Liver (tissue), 3 donors: ENCODE measurements around the gene MMP23B.
"Not testable (repeated sequence)": the region's sequence is repeated elsewhere in the genome, so short reads cannot be mapped to it uniquely, and the experiment has no call there.

Experiments
- ATF3 ChIP-seq: IDR thresholded peaks from 2 replicates; pipeline ENCODE4 v1.6.1; 2016; ENCODE audit warnings: antibody characterized with exemption
- CTCF ChIP-seq: fragments of 150-350 bp; IDR thresholded peaks from 2 replicates; pipeline ENCODE4 v1.5.1; 2017; ENCODE audit warnings: improper control_type of control experiment, low read depth, low read length; ENCODE audit not compliant: missing input control
- GABPA ChIP-seq, 2 donors: IDR thresholded peaks in 1 of 2; conservative IDR thresholded peaks in 1 of 2; 2 replicates each; pipeline ENCODE4 v1.6.1; 2016; ENCODE audit warnings: antibody characterized with exemption in 2 of 2, mild to moderate bottlenecking in 1 of 2, moderate library complexity in 1 of 2
- RXRA ChIP-seq, 2 donors: IDR thresholded peaks; 2 replicates each; pipeline ENCODE4 v1.6.1; 2017 to 2018; ENCODE audit warnings: antibody characterized with exemption in 2 of 2, mild to moderate bottlenecking in 1 of 2
- YY1 ChIP-seq: IDR thresholded peaks from 2 replicates; pipeline ENCODE4 v1.6.1; 2016; ENCODE audit warnings: antibody characterized with exemption, mild to moderate bottlenecking
- donor health status: healthy.
- donor health status: healthy.

- not testable (repeated sequence) for TF ChIP-seq YY1; GABPA (IDR thresholded peaks at IDR 0.05 in 1 of 2, conservative IDR thresholded peaks at IDR 0.05 in 1 of 2); CTCF; ATF3; RXRA (IDR thresholded peaks at IDR 0.05)
Observed at GRCh38 chr1:1595341-1595740, 36.6 kb upstream of the MMP23B start.
